AG04449 (cell line): Measurements from ENCODE around the gene SULT4A1.
A peak's percentile ranks its signal among the peaks of the same experiment; 100 is the strongest.

Experiments
- CTCF ChIA-PET: fragments of 350-600 bp; formaldehyde crosslinking; extraction: SDS; loops from one replicate; lab custom pipeline; 2021; ENCODE audit warnings: antibody characterized with exemption; lab: Yijun Ruan, JAX
- POLR2A ChIA-PET: fragments of 400-600, 350-600 bp; formaldehyde crosslinking; extraction: SDS; loops from one replicate; lab custom pipeline; 2020; ENCODE audit warnings: antibody characterized with exemption, inconsistent platforms; lab: Yijun Ruan, JAX
- DNase-seq: peaks from one replicate; pipeline ENCODE4 v3.0.0-alpha.2; 2010; ENCODE audit warnings: low read depth, low spot score
- H3K4me3 ChIP-seq: 2 replicates; pipeline ENCODE4 v1.5.1; 2011; ENCODE audit warnings: low read depth, mild to moderate bottlenecking, control low read depth, low read length
- TF ChIP-seq, protein P1 (sequence below): IDR thresholded peaks from one replicate; pipeline ENCODE4 v1.5.1; 2011; ENCODE audit warnings: mild to moderate bottlenecking, moderate library complexity, low read length, control low read depth, inconsistent platforms; ENCODE audit not compliant: insufficient read depth; ENCODE audit errors: missing control alignments

SULT4A1 gene

DNA sequence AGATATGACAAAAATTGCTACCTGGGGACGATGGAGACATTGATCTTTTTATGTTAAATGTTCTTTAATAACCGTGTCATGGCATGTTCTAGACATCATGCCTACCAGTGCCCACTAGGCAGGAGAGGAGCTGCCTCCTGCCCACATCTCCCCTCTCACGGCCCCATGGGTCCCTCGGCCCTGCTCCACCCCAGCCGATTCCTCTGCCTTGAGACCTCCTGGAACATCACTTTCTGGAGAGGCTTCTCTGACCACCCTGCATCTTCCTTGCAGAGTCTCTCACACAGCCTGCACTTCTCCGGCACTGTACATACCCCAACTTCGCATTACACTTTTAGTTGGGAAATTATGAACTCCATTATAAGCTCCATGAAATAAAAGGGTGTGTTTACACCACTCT is 67.0 kb downstream of the SULT4A1 start:
- ChIA-PET POLR2A (no interaction called here), CTCF (interaction anchor here (3.5 kb wide), 1 partner anchor 17 kb away, joined by 12 read pairs; the partner anchor contains the start of gene EFCAB6)
- no peak overlapping the region for H3K4me3 ChIP-seq
- DNase-seq: no peak
- TF ChIP-seq, protein P1, sequence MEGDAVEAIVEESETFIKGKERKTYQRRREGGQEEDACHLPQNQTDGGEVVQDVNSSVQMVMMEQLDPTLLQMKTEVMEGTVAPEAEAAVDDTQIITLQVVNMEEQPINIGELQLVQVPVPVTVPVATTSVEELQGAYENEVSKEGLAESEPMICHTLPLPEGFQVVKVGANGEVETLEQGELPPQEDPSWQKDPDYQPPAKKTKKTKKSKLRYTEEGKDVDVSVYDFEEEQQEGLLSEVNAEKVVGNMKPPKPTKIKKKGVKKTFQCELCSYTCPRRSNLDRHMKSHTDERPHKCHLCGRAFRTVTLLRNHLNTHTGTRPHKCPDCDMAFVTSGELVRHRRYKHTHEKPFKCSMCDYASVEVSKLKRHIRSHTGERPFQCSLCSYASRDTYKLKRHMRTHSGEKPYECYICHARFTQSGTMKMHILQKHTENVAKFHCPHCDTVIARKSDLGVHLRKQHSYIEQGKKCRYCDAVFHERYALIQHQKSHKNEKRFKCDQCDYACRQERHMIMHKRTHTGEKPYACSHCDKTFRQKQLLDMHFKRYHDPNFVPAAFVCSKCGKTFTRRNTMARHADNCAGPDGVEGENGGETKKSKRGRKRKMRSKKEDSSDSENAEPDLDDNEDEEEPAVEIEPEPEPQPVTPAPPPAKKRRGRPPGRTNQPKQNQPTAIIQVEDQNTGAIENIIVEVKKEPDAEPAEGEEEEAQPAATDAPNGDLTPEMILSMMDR: no peak

DNA sequence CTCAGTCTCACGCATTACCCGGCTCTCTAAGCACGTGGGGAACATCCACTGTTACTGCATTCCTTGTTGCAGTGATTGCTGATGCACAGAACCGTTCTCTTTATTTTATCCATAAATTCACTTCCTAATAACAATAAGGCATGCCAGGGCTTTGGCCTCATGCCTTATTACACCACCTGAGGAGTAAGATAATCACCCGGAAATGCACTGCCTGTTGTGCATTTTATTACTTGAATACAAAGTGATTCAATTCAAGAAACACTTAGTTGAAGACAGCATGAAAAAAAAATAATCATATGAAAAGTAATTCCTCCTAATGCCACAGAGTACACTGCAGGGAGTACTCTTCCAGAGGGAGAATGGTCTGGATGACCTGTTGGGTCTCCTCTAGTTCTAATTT is 69.4 kb downstream of the SULT4A1 start:
- CTCF ChIA-PET: no interaction called here

DNA sequence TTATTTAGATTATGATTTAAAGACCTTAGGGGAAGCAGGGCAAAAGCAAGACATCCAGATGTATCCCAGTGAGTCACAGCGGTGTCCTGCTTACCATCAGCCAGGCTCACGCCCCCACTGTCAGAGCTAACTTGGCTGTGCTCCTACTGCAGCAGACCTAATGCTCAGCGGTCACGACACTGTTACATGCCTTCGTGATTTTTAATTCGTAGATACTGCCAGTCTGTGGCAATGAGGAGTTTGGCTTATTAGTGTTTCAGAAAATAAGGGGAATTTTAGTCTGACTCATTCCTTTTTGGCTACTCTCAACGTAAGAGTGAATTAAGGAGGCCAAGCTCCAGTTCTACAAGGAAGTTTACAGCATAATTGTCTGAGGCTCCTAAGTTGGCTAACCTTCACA is 72.9 kb downstream of the SULT4A1 start:
- ChIA-PET POLR2A (interaction anchor here (0.6 kb wide), 1 partner anchor 37 kb away, joined by 5 read pairs; no protein-coding TSS in a partner anchor), CTCF (no interaction called here)
- TF ChIP-seq, protein P1: no peak
- H3K4me3 ChIP-seq: no peak overlapping the region
- DNase-seq: peak; percentile 85

More for the DNA sequence above, 69.4 kb downstream of the SULT4A1 start:
- no peak for DNase-seq
- H3K4me3 ChIP-seq: no peak overlapping the region
- POLR2A ChIA-PET: no interaction called here
- TF ChIP-seq, protein P1: no peak

DNA sequence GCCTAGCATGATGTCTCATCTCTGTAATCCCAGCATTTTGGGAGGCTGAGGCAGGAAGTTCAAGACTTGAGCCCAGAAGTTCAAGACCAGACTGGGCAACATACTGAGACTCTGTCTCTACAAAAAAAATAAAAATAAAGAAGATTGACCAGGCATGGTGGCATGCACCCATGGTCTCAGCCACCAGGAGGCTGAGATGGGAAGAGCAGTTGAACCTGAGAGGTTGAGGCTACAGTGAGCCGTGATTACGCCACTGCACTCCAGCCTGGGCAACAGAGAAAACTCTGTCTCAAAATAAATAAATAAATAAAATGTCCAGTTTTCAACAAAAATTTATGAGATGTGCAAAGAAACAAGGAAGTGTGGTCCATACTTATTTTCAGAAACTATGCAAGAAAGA is 78.5 kb downstream of the SULT4A1 start:
- no peak overlapping the region for H3K4me3 ChIP-seq
- DNase-seq: no peak
- CTCF ChIA-PET: no interaction called here
- TF ChIP-seq, protein P1: no peak
- POLR2A ChIA-PET: no interaction called here

DNA sequence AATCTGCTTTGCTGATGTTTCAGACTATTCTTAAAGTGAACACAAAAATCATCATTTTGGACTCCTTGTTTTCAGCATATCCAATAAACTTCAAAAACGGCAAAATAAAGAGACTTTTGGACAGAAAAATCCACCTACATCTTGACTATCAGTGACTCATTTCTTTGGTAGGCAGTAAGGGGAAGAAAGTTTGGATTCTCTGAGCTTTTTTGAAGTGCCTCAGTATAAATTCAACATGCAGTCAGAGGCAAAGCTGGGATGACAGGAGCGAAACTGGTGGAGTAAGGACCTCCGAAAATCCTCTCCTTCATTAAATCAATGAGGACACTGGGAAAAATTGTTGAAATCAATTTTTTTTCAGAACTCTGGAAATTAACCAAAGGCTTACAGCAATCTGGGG is 79.9 kb downstream of the SULT4A1 start:
- TF ChIP-seq, protein P1: no peak
- CTCF ChIA-PET: no interaction called here
- no peak for DNase-seq
- H3K4me3 ChIP-seq: no peak overlapping the region
- POLR2A ChIA-PET: no interaction called here

DNA sequence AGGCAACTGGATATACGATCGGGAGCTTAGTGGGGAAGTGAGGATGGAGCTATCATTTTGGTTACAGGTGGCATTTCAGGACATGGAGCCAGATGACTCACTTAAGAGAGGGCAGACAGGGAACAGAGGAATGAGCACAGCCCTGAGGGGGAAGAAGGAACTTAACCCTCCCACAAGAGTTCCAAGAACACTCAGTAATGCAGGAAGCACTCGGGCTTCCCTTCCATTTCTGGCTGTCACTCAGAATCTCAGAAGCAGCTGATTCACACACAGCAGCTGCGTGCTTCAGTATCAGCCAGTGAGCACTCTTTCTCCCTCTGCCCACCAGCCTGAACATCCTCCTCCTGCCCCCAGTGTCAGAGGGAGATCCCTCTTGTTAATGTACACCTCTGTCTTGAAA is 85.0 kb downstream of the SULT4A1 start:
- H3K4me3 ChIP-seq: no peak overlapping the region
- CTCF ChIA-PET: interaction anchor here (2.0 kb wide), 1 partner anchor 19 kb away, joined by 5 read pairs; no protein-coding TSS in a partner anchor
- TF ChIP-seq, protein P1: no peak
- POLR2A ChIA-PET: no interaction called here
- DNase-seq: peak; percentile 38
